ENCODE results near the gene NFE2L2. TPM values are rescaled to one million over a fixed set of nuclear protein-coding genes. Genes with fewer than 3 reads are reported as not detected.

Gene NFE2L2
- total RNA-seq, 1 donor from 2014 or later = 51.4 TPM

- no peak overlapping the region for H3K27ac Mint-ChIP-seq (ENCODE audit: unreplicated experiment)
- no peak overlapping the region for H3K4me3 Mint-ChIP-seq (ENCODE audit: unreplicated experiment)
- DNase-seq = no peak
- no peaks in the 10 kb centered on the region for H3K9me3 Mint-ChIP-seq (ENCODE audit: unreplicated experiment)
- H3K4me1 Mint-ChIP-seq (ENCODE audit: low read depth, unreplicated experiment) = no peaks in the 10 kb centered on the region
- no peak for TF ChIP-seq CTCF (IDR thresholded peaks at IDR 0.05; ENCODE audit: partially characterized antibody, unreplicated experiment)
- no peaks in the 10 kb centered on the region for H3K36me3 Mint-ChIP-seq (ENCODE audit: unreplicated experiment)
- no peaks in the 10 kb centered on the region for H3K27me3 Mint-ChIP-seq (ENCODE audit: unreplicated experiment)
Observed at GRCh38 chr2:177306550-177306949, 42.0 kb upstream of the NFE2L2 start.

- H3K4me1 Mint-ChIP-seq (ENCODE audit: low read depth, unreplicated experiment) = no peaks in the 10 kb centered on the region
- no peaks in the 10 kb centered on the region for H3K27me3 Mint-ChIP-seq (ENCODE audit: unreplicated experiment)
- no peak overlapping the region for H3K4me3 Mint-ChIP-seq (ENCODE audit: unreplicated experiment)
- H3K9me3 Mint-ChIP-seq (ENCODE audit: unreplicated experiment) = no peaks in the 10 kb centered on the region
- no peak for TF ChIP-seq CTCF (IDR thresholded peaks at IDR 0.05; ENCODE audit: partially characterized antibody, unreplicated experiment)
- H3K27ac Mint-ChIP-seq (ENCODE audit: unreplicated experiment) = no peak overlapping the region
- H3K36me3 Mint-ChIP-seq (ENCODE audit: unreplicated experiment) = no peaks in the 10 kb centered on the region
- no peak for DNase-seq
Observed at GRCh38 chr2:177303939-177304338, 39.4 kb upstream of the NFE2L2 start.

GRCh38 chr2:177302552-177302951 is 38.0 kb upstream of the NFE2L2 start:
- no peaks in the 10 kb centered on the region for H3K27me3 Mint-ChIP-seq (ENCODE audit: unreplicated experiment)
- no peak for DNase-seq
- no peak overlapping the region for H3K27ac Mint-ChIP-seq (ENCODE audit: unreplicated experiment)
- TF ChIP-seq CTCF (IDR thresholded peaks at IDR 0.05; ENCODE audit: partially characterized antibody, unreplicated experiment) = no peak
- no peaks in the 10 kb centered on the region for H3K4me1 Mint-ChIP-seq (ENCODE audit: low read depth, unreplicated experiment)
- no peaks in the 10 kb centered on the region for H3K9me3 Mint-ChIP-seq (ENCODE audit: unreplicated experiment)
- no peak overlapping the region for H3K4me3 Mint-ChIP-seq (ENCODE audit: unreplicated experiment)
- H3K36me3 Mint-ChIP-seq (ENCODE audit: unreplicated experiment) = no peaks in the 10 kb centered on the region

- Mint-ChIP-seq H3K36me3 (ENCODE audit: unreplicated experiment) (no peaks in the 10 kb centered on the region), H3K4me1 (ENCODE audit: low read depth, unreplicated experiment) (peaks cover 9% of the 10 kb centered on the region), H3K27me3 (ENCODE audit: unreplicated experiment) (peaks cover 2% of the 10 kb centered on the region), H3K4me3 (ENCODE audit: unreplicated experiment) (no peak overlapping the region), H3K9me3 (ENCODE audit: unreplicated experiment) (no peaks in the 10 kb centered on the region), H3K27ac (ENCODE audit: unreplicated experiment) (no peak overlapping the region)
- TF ChIP-seq CTCF (IDR thresholded peaks at IDR 0.05; ENCODE audit: partially characterized antibody, unreplicated experiment) = no peak
- no peak for DNase-seq
Observed at GRCh38 chr2:177298191-177298590, 33.7 kb upstream of the NFE2L2 start.

GRCh38 chr2:177296040-177296439 is 31.5 kb upstream of the NFE2L2 start:
- Mint-ChIP-seq H3K9me3 (ENCODE audit: unreplicated experiment) (no peaks in the 10 kb centered on the region), H3K27ac (ENCODE audit: unreplicated experiment) (no peak overlapping the region)
- no peak for DNase-seq

More at GRCh38 chr2:177296040-177296439, 31.5 kb upstream of the NFE2L2 start:
- Mint-ChIP-seq H3K27me3 (ENCODE audit: unreplicated experiment) (peaks cover 2% of the 10 kb centered on the region), H3K4me3 (ENCODE audit: unreplicated experiment) (no peak overlapping the region), H3K4me1 (ENCODE audit: low read depth, unreplicated experiment) (peaks cover 9% of the 10 kb centered on the region), H3K36me3 (ENCODE audit: unreplicated experiment) (no peaks in the 10 kb centered on the region)
- peak; percentile 23 for TF ChIP-seq CTCF (IDR thresholded peaks at IDR 0.05; ENCODE audit: partially characterized antibody, unreplicated experiment)
